Measurements from ENCODE around the gene CCNL1.
"Not testable (repeated sequence)": the region's sequence is repeated elsewhere in the genome, so short reads cannot be mapped to it uniquely, and the experiment has no call there.

Gene CCNL1

DNA sequence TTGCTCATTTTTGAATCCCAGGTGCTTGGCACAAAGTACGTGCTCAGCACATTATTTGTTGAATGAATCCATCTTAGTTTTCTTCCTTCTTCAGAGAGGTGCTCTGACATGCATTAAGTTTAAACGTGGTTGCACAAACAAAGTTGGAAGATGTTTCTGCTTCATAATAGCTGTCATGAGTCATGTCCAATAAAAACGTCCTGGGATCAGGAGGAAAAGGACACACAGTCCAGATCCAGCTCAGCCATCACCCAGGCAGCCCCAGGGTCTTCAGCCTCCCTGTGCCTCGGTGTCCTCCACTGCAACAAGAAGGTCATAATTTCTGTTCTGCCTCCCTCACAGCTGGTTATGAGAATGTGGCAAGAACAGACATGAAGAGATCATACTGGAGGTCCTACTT is 55.4 kb downstream of the CCNL1 start:
- H3K4me3 ChIP-seq (ENCODE audit: low read depth, low read length) = no peak overlapping the region
- TF ChIP-seq, protein P1, sequence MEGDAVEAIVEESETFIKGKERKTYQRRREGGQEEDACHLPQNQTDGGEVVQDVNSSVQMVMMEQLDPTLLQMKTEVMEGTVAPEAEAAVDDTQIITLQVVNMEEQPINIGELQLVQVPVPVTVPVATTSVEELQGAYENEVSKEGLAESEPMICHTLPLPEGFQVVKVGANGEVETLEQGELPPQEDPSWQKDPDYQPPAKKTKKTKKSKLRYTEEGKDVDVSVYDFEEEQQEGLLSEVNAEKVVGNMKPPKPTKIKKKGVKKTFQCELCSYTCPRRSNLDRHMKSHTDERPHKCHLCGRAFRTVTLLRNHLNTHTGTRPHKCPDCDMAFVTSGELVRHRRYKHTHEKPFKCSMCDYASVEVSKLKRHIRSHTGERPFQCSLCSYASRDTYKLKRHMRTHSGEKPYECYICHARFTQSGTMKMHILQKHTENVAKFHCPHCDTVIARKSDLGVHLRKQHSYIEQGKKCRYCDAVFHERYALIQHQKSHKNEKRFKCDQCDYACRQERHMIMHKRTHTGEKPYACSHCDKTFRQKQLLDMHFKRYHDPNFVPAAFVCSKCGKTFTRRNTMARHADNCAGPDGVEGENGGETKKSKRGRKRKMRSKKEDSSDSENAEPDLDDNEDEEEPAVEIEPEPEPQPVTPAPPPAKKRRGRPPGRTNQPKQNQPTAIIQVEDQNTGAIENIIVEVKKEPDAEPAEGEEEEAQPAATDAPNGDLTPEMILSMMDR (IDR thresholded peaks at IDR 0.05; ENCODE audit: low read depth, low read length) = no peak
- no peak for DNase-seq (ENCODE audit: low read depth, low spot score)
- in situ Hi-C loops (cut with HindIII; ENCODE audit: low sequenced_read_pairs) = no loop called here

DNA sequence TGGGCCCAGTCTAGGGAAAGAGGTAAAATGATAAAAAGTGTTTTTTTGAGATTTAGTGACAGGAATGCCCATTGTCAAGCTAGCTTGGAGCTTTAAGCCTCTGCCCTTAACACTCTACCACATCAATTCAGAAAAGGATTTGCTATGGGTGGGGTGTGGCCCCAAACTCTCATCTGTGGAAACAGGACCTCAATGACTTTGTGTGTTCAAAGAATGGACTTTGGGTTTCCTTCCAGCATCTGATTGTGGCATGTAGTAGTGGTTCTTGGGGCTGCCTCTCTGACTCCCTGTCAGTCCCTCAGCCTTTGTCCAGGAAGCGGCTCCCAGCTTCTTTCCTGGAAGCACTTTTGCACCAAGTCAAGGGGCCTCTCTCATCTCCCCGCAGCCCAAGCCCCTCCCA is 56.1 kb downstream of the CCNL1 start:
- TF ChIP-seq, protein P1 (IDR thresholded peaks at IDR 0.05; ENCODE audit: low read depth, low read length) = no peak
- in situ Hi-C loops (cut with HindIII; ENCODE audit: low sequenced_read_pairs) = no loop called here
- no peak overlapping the region for H3K4me3 ChIP-seq (ENCODE audit: low read depth, low read length)
- no peak for DNase-seq (ENCODE audit: low read depth, low spot score)

DNA sequence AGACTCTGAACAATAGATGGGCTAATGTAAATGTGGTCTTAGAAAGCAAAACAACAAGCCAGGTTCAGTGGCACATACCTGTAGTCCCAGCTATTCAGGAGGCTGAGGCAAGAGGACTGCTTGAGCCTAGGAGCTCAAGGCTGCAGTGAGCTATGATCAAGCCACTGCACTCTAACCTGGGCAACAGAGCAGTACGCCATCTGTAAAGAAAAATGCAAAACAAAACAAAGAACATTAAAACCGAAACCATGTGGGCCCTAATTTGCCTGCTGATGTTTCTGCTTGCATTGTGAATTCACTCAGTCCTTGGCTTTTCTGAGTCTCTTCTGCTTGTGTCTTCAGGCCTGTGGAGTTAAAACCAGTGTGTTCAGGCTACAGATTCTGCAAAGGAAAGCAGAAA is 56.7 kb downstream of the CCNL1 start:
- TF ChIP-seq, protein P1 (IDR thresholded peaks at IDR 0.05; ENCODE audit: low read depth, low read length) = no peak
- no peak overlapping the region for H3K4me3 ChIP-seq (ENCODE audit: low read depth, low read length)
- in situ Hi-C loops (cut with HindIII; ENCODE audit: low sequenced_read_pairs) = no loop called here
- no peak for DNase-seq (ENCODE audit: low read depth, low spot score)

DNA sequence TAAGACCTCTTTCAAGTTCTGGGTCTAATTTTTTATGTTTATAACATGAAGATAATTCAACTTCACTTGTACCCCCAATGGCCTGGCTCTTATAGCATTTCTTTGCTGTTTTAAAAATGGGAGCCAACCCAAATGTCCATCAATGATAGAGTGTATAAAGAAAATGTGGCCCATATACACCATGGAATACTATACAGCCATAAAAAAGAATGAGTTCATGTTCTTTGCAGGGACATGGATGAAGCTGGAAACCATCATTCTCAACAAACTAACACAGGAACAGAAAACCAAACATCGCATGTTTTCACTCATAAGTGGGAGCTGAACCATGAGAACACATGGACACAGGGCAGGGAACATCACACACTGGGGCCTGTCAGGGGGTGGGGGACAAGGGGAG is 57.4 kb downstream of the CCNL1 start:
- H3K4me3 ChIP-seq (ENCODE audit: low read depth, low read length); in situ Hi-C loops (cut with HindIII; ENCODE audit: low sequenced_read_pairs); DNase-seq (ENCODE audit: low read depth, low spot score): not testable (repeated sequence)

DNA sequence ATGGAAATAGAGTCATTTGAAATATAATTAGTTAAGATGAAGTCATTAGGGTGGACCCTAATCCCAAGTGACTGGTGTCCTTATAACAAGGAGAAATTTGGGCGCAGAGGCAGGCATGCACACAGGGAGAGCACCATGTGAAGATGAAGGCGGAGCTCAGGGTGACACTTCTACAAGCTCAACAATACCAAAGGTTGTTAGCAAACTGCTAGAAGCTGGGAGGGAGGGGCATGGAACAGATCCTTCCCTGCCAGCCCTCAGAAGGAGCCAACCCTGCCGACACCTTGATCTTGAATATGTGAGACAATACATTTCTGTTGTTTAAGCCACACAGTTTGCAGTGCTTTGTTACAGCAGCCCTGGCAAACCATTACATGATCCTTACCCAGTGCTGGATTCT is 57.8 kb downstream of the CCNL1 start:
- no peak overlapping the region for H3K4me3 ChIP-seq (ENCODE audit: low read depth, low read length)
- in situ Hi-C loops (cut with HindIII; ENCODE audit: low sequenced_read_pairs) = no loop called here

DNA sequence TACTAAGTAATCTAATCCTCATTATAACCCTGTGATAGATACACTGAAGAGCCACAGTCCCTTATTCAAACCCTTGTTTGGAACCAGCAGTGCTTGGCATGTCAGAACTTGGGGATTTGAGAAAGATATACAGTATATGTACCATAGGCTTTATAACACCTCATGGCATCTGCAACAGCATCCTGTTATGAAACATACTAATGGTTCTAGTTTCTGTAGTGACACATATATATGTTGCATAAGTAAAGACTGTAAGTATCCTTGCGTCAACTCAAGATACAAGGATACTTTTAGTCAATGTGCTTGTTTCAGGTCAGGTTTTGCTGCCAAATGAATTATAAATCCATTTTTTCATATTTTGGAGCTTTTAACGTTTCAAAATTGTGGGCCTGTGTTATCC is 58.5 kb downstream of the CCNL1 start:
- DNase-seq (ENCODE audit: low read depth, low spot score) = no peak
- in situ Hi-C loops (cut with HindIII; ENCODE audit: low sequenced_read_pairs) = no loop called here
- H3K4me3 ChIP-seq (ENCODE audit: low read depth, low read length) = no peak overlapping the region
- TF ChIP-seq, protein P1 (IDR thresholded peaks at IDR 0.05; ENCODE audit: low read depth, low read length) = no peak

More for the DNA sequence above, 57.8 kb downstream of the CCNL1 start:
- TF ChIP-seq, protein P1 (IDR thresholded peaks at IDR 0.05; ENCODE audit: low read depth, low read length) = no peak
- DNase-seq (ENCODE audit: low read depth, low spot score) = no peak

DNA sequence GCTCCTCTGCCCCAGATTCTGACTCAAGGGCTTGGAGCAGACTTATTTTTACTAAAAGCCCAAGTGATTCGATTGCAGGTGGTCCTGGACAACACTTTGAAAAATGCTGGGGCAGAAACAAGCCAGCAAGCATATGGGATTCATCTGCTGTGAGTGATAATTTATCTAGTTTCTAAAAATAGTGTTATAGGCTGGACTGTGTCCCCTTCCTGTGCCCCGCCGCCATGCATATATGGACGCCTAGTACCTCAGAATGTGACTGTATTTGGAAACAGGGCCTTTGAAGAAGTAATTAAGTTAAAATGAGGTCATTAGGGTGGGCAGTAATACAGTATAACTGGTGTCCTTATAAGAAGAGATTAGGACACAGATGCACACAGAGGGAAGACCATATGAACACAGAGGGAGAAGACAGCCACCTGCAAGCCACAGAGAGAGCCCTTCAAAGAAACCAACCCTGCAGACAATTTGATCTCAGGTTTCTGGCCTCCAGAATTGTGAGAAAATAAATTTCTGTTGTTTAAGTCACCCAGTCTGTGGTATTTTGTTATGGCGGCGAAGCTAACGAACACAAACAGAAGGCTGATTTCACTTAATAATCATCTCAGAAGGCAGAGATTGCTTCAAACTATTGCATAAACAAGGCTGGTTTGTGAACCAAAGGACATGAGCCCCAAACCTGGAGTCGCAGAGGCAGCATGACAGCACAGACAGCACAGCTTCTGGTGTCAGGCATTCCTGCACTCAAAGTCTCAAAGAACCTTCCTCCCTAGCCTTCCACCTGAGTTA is 59.1 kb downstream of the CCNL1 start:
- H3K4me3 ChIP-seq (ENCODE audit: low read depth, low read length) = no peak overlapping the region
- no peak for DNase-seq (ENCODE audit: low read depth, low spot score)
- in situ Hi-C loops (cut with HindIII; ENCODE audit: low sequenced_read_pairs) = no loop called here
- TF ChIP-seq, protein P1 (IDR thresholded peaks at IDR 0.05; ENCODE audit: low read depth, low read length) = no peak
